K562 (cell line): ENCODE data around the gene CELA3A. TPM values are rescaled to one million over a fixed set of nuclear protein-coding genes. Genes with fewer than 3 reads are reported as not detected.

ENCODE experiments used
- CBFA2T3 ChIP-seq: fragments of 450-650 bp; IDR thresholded peaks from 2 replicates; pipeline ENCODE4 v1.6.1; 2017
- CHCHD3 ChIP-seq: fragments of 250-450 bp; sonication (Bioruptor Pico); IDR thresholded peaks from 2 replicates; pipeline ENCODE4 v2.1.2; 2022; ENCODE audit warnings: mild to moderate bottlenecking
- CHD4 ChIP-seq: fragments of 200-600 bp; sonication (generic); IDR thresholded peaks from 3 replicates; pipeline ENCODE4 v1.6.1; 2012; ENCODE audit warnings: low read depth, mild to moderate bottlenecking, mixed read lengths, low read length, inconsistent platforms; ENCODE audit not compliant: insufficient read depth, insufficient replicate concordance, poor library complexity, severe bottlenecking
- EGR1 ChIP-seq: fragments of 450-650 bp; conservative IDR thresholded peaks from 2 replicates; pipeline ENCODE4 v1.6.1; 2017; ENCODE audit warnings: mild to moderate bottlenecking
- EZH2 ChIP-seq: IDR thresholded peaks from 2 replicates; pipeline ENCODE4 v1.6.1; 2012; ENCODE audit warnings: low read depth, mild to moderate bottlenecking, inconsistent platforms, low read length, borderline replicate concordance
- FOXK1 ChIP-seq: sonication (generic); formaldehyde crosslinking; IDR thresholded peaks from 2 replicates; pipeline ENCODE4 v1.8.0; 2022; ENCODE audit warnings: missing genetic modification reagents, mild to moderate bottlenecking, borderline replicate concordance
- KDM2B ChIP-seq: fragments of 250-450 bp; sonication (Bioruptor Pico); IDR thresholded peaks from 2 replicates; pipeline ENCODE4 v1.8.0; 2021; ENCODE audit warnings: mild to moderate bottlenecking, moderate library complexity
- NFIX ChIP-seq: fragments of 250-450 bp; sonication (Bioruptor Pico); IDR thresholded peaks from 2 replicates; pipeline ENCODE4 v1.4.0; 2020; ENCODE audit warnings: low read depth, mild to moderate bottlenecking, moderate library complexity
- NR2C2 ChIP-seq, 2 experiments: fragments of 200-800 bp in 1 of 2; sonication (Bioruptor generic) in 1 of 2; sonication (generic) in 1 of 2; formaldehyde crosslinking in 1 of 2; IDR thresholded peaks; 2 replicates each; pipeline versions ENCODE4 v1.6.1 to v1.8.0; 2016 to 2022; ENCODE audit warnings: mild to moderate bottlenecking in 1 of 2, missing compliant biosample characterization in 1 of 2, missing genetic modification characterization in 1 of 2, missing genetic modification reagents in 1 of 2
- PHB ChIP-seq: fragments of 250-450 bp; sonication (Bioruptor Pico); IDR thresholded peaks from 2 replicates; pipeline ENCODE4 v1.5.0; 2021
- PRMT5 ChIP-seq: sonication (generic); formaldehyde crosslinking; IDR thresholded peaks from 2 replicates; pipeline ENCODE4 v1.5.0; 2020; ENCODE audit warnings: missing genetic modification reagents
- RBBP5 ChIP-seq: fragments of 200-600 bp; sonication (generic); IDR thresholded peaks from 2 replicates; pipeline ENCODE4 v1.6.1; 2012; ENCODE audit warnings: borderline replicate concordance, mild to moderate bottlenecking, low read length, control low read depth, inconsistent platforms; ENCODE audit not compliant: insufficient read depth, poor library complexity, severe bottlenecking
- SAP30 ChIP-seq: fragments of 200-600 bp; sonication (generic); IDR thresholded peaks from 2 replicates; pipeline ENCODE4 v1.6.1; 2012; ENCODE audit warnings: borderline replicate concordance, low read depth, mild to moderate bottlenecking, moderate library complexity, low read length, control low read depth, inconsistent platforms; ENCODE audit not compliant: insufficient read depth, poor library complexity, severe bottlenecking
- SFPQ ChIP-seq: fragments of 200-400 bp; formaldehyde crosslinking; IDR thresholded peaks from 2 replicates; pipeline ENCODE4 v1.6.1; 2017; ENCODE audit warnings: mild to moderate bottlenecking, low read depth, low read length, moderate library complexity
- SMARCA4 ChIP-seq: fragments of 450-650 bp; IDR thresholded peaks from 2 replicates; pipeline ENCODE4 v1.6.1; 2016
- SMARCA5 ChIP-seq: fragments of 450-650 bp; IDR thresholded peaks from 2 replicates; pipeline ENCODE4 v1.6.1; 2016
- SP1 ChIP-seq: sonication (generic); formaldehyde crosslinking; IDR thresholded peaks from 2 replicates; pipeline ENCODE4 v1.8.1; 2022; ENCODE audit warnings: mild to moderate bottlenecking, missing genetic modification reagents
- USF1 ChIP-seq: sonication (generic); formaldehyde crosslinking; IDR thresholded peaks from 2 replicates; pipeline ENCODE4 v1.9.0; 2022; ENCODE audit warnings: mild to moderate bottlenecking, missing genetic modification reagents
- ZBED1 ChIP-seq: IDR thresholded peaks from 2 replicates; pipeline ENCODE4 v1.6.1; 2014
- ZNF609 ChIP-seq: sonication (generic); formaldehyde crosslinking; IDR thresholded peaks from 2 replicates; pipeline ENCODE4 v1.8.1; 2023; ENCODE audit warnings: missing genetic modification reagents, mild to moderate bottlenecking, borderline replicate concordance
- ZNF75A ChIP-seq: fragments of 450-650 bp; formaldehyde crosslinking; IDR thresholded peaks from 2 replicates; pipeline ENCODE4 v1.4.0; 2020; ENCODE audit warnings: mild to moderate bottlenecking
- polyA plus RNA-seq, 8 experiments: library from polyadenylated mRNA; depleted of rRNA in 4 of 8; stranded (reverse) in 5 of 8; unstranded in 3 of 8; fragments of >200 nt; fragmentation: Nextera tagmentation in 2 of 8; fragmentation: Illumina TruSeq in 1 of 8; extraction: Ambion mirVana in 2 of 8; extraction: Trizol in 1 of 8; gene quantifications; 2 replicates each; pipeline versions ENCODE4 v1.2.1 to v1.2.3, GENCODE V29; 2011 to 2014; ENCODE audit warnings: inconsistent platforms in 1 of 8, missing spikeins in 1 of 8
- total RNA-seq, 7 experiments: library from RNA; depleted of rRNA in 6 of 7; stranded (reverse); fragments of >200 nt in 6 of 7; fragmentation: Illumina TruSeq in 2 of 7; extraction: Trizol in 2 of 7; gene quantifications; 2 replicates each; pipeline versions ENCODE4 v1.2.1 to v1.2.3, GENCODE V29; 2011 to 2021; ENCODE audit warnings: low replicate concordance in 1 of 7

The CELA3A gene
- total and polyA plus RNA-seq, 9 of the 15 experiments (the other 6 are each of a cell fraction or from before 2014, with no cell fraction given), result 5.4 TPM; not detected in 8

DNA sequence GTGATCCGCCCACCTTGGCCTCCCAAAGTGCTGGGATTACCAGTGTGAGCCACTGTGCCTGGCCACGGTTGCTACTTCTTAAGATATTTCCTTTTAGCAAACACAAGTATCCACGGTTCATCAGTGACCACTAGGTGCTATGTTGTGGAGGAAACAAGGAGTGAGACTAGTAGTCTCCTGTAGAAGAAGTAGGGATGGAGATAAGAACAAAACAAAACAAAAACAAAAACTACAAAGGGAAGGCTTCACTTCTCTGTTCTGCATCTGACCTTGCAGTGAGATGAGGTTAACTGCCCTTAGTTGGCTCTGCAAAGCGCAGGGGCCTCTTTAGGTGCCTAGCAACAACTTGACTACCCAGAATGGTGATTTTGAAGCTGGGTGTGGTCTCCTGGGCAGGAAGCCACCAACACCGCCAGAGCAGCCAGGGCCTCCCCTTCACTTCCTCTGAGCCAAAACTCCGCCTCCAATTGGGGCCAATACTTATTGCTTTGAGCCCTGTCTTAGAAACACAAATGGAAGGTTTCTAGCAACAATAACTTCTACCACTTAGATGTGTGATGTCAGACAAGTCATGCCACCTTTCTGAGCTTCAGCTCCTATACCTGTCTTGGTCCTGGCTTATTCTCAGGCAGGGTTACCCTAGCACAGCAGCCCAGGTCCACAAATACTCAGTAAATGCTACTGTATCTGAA is 38.3 kb downstream of the CELA3A start (continued):
- TF ChIP-seq EZH2 (no peak), CHCHD3 (no peak), RBBP5 (peak; percentile 64), ZBED1 (no peak), ZNF609 (CRISPR knock-in tag) (no peak), EGR1 (no peak), SFPQ (no peak), NR2C2 (CRISPR knock-in tag; IDR thresholded peaks at IDR 0.05) (peak; percentile 51; the same call in 1 of the 2 replicates), NR2C2 (tag; IDR thresholded peaks at IDR 0.05) (peak; percentile 79), SP1 (CRISPR knock-in tag) (no peak), ZNF75A (CRISPR knock-in tag) (no peak), PRMT5 (CRISPR knock-in tag) (no peak), KDM2B (CRISPR knock-in tag) (no peak), SMARCA4 (peak; percentile 53), USF1 (CRISPR knock-in tag) (no peak), SMARCA5 (peak; percentile 79; the same call in 1 of the 2 replicates), PHB (CRISPR knock-in tag) (no peak), FOXK1 (CRISPR knock-in tag) (no peak), CBFA2T3 (no peak), SAP30 (no peak), NFIX (no peak), CHD4 (no peak)
